Suprapubic skin (tissue), 4 donors: ENCODE measurements around the gene B3GNT5.

ENCODE experiments used
- POLR2A ChIP-seq, 2 donors: fragments of 450-650 bp; IDR thresholded peaks; one replicate each; pipeline ENCODE4 v1.6.1; 2017; ENCODE audit warnings: antibody characterized with exemption in 2 of 2, mild to moderate bottlenecking in 2 of 2, moderate library complexity in 2 of 2
- POLR2AphosphoS5 ChIP-seq, 3 donors: sonication (generic); formaldehyde crosslinking; IDR thresholded peaks; one replicate each; pipeline ENCODE4 v1.6.1; 2017; ENCODE audit warnings: antibody characterized with exemption in 3 of 3
- TF ChIP-seq, protein P1 (sequence below), 2 donors: fragments of 200-600 bp in 1 of 2; fragments of 450-650 bp in 1 of 2; sonication (generic) in 1 of 2; IDR thresholded peaks; one replicate each; pipeline ENCODE4 v1.5.1; 2016 to 2019; ENCODE audit warnings: antibody characterized with exemption in 2 of 2, mild to moderate bottlenecking in 1 of 2, moderate library complexity in 1 of 2

DNA sequence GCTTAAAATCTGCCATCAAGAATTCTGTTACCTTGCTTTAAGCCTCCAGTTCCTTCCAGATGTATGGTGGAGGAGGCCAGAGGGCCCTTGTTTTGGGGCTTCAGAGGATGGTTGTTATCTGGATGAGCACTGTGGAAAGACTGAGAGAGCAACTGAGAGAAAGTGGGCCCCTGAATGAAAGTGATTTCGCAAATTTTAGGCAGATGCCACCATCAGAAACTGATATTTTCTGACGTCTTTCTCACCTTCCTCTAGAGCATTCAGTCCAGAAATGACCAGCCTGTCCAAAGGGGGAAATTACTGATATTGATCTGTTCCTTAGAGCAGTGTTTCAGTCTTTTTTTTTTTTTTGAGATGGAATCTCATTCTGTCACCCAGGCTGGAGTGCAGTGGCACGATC is 13.4 kb downstream of the B3GNT5 start:
- TF ChIP-seq, protein P1, sequence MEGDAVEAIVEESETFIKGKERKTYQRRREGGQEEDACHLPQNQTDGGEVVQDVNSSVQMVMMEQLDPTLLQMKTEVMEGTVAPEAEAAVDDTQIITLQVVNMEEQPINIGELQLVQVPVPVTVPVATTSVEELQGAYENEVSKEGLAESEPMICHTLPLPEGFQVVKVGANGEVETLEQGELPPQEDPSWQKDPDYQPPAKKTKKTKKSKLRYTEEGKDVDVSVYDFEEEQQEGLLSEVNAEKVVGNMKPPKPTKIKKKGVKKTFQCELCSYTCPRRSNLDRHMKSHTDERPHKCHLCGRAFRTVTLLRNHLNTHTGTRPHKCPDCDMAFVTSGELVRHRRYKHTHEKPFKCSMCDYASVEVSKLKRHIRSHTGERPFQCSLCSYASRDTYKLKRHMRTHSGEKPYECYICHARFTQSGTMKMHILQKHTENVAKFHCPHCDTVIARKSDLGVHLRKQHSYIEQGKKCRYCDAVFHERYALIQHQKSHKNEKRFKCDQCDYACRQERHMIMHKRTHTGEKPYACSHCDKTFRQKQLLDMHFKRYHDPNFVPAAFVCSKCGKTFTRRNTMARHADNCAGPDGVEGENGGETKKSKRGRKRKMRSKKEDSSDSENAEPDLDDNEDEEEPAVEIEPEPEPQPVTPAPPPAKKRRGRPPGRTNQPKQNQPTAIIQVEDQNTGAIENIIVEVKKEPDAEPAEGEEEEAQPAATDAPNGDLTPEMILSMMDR (IDR thresholded peaks at IDR 0.05): no peak
- TF ChIP-seq POLR2AphosphoS5 (IDR thresholded peaks at IDR 0.05) (no peak), POLR2A (IDR thresholded peaks at IDR 0.05) (no peak)
